Activated CD4-positive, alpha-beta T cell treated with anti-CD3 and anti-CD28 coated beads for 1 hour (primary cell): ENCODE measurements around the gene PARP8.
"Not testable (repeated sequence)": the region's sequence is repeated elsewhere in the genome, so short reads cannot be mapped to it uniquely, and the experiment has no call there.

Experiments
- DNase-seq: peaks from one replicate; pipeline ENCODE4 v3.0.0-alpha.2; 2020

PARP8 gene

DNA sequence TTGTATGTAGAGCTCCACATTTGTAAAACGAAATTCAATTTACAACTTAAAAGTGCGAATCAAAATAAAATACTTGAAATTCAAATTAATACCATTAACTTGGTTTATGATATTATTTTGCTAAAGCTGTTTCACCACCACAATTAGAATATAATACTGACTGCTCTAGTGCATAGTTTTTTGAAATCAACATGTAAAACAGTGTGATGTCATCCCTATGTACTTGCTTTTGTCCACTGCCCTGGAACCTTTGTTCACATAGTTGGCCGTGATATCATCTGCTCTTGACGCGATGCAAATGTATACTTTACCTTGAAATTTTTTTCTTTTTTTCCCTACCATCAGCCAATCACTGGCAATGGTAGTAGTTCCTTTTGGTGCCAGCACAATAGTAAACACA is 125.4 kb downstream of the PARP8 start:
- no peak for DNase-seq

DNA sequence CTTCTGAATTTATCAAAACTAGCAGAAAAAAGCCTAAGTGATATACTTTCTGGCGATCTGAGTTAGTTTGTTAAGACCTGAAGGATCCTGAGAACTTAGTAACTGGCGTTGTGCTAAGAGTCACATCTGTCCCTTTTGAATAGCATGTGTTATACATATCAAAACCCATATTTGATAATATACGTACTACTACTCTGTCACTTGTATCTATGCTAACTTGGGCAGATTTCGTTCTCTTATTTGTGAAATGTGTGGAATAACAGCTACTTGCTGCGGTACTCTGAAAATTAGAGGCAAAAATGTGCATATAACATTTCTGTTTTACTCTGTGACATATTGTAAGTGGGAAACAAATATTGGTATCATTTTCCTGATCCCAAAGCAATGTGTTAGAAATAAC is 126.4 kb downstream of the PARP8 start:
- DNase-seq: no peak

DNA sequence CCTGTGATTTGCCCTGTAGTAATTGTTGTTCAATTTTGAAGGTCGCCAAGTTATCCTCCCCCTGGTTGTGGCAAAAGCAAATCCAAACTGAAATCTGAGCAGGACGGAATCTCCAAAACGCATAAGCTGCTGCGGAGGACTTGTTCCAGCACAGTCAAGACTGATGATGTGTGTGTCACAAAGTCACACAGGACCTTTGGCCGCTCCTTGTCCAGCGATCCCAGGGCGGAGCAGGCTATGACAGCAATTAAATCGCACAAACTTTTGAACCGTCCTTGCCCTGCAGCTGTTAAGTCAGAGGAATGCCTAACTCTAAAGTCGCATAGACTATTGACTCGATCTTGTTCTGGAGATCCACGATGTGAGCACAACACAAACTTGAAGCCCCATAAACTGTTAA is 128.4 kb downstream of the PARP8 start:
- DNase-seq: no peak

DNA sequence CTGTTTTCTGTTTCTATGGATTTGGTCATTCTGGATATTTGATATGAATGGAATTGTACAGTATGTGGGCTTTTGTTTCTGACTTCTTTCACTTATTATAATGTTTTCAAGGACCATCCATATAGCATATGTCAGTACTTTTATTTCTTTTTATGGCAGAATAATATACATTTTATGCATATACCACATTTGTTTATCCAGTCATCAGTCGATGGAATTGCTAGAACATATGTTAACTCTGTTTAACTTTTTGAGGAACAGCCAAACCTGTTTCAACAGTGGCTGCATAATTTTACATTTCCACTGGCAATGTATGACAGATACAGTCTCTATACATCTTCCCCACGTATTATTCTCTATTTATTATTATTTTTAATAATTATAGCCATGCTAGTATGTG is 131.6 kb downstream of the PARP8 start:
- DNase-seq: no peak

DNA sequence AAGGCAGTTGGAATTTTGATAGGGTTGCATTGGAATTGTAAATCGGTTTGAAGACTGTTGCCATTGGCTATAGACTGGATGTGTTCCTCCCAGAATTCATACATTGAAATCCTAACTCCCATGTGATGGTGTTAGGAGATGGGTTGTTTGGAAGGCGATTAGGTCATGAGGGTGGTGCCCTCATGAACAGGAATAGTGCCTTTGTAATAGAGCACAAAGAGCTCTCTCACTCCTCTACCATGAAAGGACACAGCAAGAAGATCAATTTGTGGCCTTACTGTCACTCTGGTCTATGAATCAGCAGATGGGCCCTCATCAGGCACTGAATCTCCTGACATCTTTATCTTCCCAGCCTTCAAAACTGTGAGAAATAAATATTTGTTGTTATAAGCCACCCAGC is 133.2 kb downstream of the PARP8 start:
- no peak for DNase-seq

DNA sequence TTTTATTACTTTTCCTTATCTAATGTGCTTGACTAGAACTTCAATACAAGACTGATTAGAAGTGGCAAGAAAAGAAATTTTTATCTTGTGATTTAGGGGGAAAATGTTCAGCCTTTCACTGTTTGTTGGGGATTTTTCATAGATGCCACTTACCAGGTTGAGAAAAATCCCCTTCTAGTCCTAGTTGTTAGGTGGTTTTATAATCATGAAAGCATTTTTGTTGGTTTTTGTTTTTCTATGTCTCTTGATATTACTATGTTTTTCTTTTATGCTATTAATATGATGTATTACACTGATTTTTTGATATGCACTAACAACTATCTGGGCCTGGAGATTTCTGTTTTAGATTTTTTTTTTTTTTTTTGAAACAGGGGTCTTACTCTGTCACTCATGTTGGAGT is 134.0 kb downstream of the PARP8 start:
- DNase-seq: no peak

DNA sequence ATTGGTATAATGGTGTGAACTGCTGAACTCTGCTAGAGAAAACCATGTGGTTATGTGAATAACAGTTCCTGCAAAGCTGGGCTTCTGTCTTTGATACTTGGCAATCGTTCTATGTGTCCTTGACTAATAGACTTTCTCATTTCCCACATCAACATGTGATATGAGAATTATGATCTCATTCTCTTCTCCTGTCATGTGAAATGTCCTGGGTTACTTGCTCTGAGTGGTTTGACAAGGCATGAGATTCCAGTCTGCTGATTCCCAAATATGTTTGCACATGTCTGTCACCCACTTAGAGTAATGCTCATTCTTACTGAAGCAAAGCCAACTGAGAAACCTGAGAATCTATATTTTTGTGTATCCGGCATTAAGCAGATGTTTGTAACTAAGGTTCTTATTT is 141.2 kb downstream of the PARP8 start:
- DNase-seq: no peak

DNA sequence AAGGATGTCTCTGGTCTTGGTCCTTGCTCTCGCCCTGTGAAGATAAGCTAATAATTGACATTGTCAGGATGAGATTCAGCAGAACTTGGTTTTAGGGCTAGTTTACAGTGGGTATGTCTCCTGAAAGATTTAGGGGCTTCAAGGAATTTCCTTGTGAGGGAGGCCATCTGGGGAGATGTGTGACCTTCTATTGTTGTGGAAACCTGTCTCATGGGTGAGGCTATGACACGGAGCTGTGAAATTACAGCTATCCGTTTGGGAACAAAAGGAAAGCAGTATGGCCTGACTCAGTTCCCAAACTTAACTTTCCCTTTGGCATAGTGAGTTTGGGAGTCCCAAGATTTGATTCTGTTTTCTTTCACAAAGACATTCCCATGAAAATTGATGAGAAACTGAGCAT is 142.0 kb downstream of the PARP8 start:
- no peak for DNase-seq

DNA sequence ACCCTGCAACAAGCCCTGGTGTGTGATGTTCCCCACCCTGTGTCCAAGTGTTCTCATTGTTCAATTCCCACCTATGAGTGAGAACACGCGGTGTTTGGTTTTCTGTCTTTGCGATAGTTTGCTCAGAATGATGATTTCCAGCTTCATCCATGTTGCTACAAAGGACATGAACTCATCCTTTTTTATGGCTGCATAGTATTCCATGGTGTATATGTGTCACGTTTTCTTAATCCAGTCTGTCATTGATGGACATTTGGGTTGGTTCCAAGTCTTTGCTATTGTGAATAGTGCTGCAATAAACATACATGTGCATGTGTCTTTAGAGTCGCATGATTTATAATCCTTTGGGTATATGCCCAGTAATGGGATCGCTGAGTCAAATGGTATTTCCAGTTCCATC is 145.3 kb downstream of the PARP8 start:
- not testable (repeated sequence) for DNase-seq

DNA sequence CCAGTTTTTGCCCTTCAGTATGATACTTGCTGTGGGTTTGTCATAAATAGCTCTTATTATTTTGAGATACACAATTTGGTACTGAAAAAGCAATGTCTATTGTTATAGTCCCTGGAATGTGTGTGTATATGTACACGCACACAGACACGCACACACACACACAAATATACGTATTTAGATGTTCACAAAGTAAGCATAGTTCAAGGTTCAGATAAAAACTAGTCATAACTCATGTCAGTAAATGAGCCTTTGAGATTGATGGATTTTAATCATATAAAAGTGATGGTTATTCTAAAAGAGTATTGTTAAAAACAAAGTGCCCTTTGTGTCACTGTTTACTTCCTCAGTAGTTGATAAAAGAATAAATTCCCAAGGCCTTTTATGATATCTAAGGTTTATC is 147.3 kb downstream of the PARP8 start:
- no peak for DNase-seq

DNA sequence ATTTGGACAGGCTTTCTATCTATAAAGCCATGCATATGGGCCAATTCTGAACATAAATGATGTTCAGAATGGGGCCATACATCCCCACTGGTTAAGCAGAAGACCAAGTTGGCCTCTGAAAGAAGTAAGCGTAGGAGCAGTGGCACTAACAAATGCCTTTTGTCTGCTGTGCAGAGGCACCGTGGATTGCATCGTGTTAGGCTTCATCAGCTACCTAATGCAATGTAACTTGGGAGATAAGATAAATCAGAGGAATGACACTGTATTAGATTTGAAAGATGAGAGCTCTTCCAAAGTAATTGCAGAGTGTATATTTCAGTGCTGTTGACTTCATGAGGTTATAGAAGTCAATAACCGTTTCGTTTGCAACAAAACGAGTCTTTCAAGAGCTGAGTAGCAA is 148.1 kb downstream of the PARP8 start:
- no peak for DNase-seq

DNA sequence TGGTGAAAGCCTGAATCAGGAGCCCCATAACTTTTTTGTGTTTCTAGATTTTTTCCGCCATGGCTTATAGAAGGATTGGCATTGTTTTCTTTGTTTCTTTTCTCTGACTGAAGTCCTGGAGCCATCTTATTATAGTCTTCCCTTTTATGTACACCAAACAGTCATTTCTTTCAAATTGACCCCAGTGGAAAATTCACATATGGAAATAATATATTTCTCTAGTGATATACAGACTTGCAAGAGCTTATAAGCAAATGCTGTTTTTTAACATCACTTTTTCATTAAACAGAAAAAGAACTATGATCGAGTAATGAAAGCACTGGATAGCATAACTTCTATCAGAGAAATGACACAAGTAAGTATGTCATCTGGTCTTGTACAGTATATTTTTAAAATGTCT is 155.6 kb downstream of the PARP8 start:
- DNase-seq: no peak

DNA sequence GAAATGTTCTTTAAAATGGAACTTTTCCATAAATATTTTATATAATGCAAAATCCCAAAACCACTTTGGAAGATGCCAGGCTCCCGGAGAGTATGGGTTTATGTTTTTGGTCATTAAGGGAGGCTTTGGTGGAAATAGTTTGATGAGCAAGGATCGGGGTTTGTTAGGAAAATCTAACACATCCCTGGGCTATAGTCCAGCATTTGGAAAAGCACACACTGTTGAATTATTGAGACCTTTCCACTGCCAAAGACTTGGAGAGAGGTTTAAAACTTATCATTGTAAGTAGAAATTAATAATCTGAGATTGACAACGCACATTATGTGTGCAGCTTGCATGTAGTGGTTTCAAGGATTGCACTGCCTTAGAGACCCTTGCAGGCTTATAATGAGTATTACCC is 156.3 kb downstream of the PARP8 start:
- no peak for DNase-seq

DNA sequence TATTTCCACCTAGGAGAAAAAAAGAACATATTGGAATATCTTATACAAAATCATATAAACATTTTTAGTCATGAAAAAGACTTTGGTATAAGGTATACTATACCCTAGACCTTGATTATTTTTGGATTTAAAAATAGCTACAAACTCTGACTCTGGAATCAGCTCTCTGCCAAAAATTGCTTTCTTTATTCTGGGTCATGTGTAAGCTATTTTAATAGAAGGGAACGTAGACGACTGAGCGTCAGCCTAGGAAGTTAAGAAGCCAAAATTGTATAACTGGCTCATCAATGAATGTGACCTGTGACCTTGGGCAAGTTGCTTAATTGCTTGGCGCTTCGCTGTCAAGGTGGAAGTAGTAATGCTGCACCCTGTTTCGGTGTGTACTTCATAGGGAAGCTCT is 157.1 kb downstream of the PARP8 start:
- DNase-seq: no peak

DNA sequence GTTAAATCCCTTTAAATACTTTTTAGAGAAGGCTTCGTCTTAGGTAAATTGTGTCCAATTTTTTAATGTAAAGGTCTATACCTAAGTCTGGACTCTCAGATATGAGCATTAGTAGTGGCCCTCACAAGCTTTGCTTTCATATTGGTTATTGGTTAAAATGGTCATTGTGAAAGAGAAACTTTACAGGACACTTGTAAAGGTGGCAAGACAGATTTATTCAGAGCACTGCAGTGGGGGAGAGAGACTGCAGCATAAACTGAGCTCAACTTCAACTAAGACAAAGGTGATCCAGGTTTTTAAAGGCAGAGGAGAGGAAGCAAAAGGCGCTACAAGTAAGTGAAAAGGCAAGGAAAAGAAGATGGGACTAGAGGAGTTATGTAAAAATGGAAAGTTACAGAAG is 157.7 kb downstream of the PARP8 start:
- DNase-seq: no peak

DNA sequence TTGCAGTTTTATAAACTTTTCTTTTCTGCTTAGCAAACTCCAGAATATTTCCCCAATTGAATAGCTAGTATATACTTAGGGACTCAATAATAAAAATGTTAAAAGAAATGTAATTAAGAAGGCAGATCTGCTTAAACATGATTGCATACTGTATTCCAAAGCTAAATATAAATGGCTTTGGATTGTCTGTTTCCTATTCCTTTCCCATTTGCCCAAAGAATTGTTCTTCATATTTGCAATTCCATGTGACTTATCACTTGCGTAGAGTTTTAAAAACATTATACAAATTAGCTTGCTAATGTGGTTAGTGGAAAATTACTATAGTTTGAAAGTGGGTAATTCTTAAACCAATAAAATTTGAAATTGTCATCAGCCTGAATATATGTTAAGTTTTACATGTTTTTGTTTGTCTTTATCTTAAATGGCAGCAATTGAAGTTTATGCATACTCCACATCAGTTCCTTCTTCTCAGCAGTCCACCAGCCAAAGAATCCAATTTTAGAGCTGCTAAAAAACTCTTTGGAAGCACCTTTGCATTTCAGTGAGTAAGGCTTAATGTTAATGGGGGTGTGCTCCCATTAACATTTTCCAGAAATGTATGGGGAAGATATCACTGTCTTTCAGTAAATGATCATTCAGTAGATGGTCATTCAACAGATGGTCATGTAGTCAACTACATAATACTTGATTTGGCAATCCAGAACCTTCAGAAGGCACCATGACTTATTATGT is 161.2 kb downstream of the PARP8 start:
- no peak for DNase-seq

DNA sequence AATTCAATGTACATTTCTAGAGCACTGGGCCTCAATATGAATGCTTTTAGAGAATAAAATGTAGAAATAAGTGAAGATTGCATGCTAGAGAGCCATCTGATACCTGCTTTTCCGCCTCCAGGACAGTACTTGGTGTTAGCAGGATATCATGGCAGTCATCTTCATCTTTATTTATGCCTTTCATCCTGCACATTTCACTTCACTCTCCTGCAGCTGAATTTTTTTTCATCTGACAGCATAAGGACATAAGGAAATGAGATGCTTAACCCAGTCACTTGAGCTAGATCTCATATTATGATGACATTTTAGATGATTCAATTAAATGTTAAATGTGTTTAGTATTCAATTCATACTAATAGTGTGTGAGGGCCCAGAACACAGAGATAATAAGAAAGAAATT is 162.6 kb downstream of the PARP8 start:
- DNase-seq: no peak

DNA sequence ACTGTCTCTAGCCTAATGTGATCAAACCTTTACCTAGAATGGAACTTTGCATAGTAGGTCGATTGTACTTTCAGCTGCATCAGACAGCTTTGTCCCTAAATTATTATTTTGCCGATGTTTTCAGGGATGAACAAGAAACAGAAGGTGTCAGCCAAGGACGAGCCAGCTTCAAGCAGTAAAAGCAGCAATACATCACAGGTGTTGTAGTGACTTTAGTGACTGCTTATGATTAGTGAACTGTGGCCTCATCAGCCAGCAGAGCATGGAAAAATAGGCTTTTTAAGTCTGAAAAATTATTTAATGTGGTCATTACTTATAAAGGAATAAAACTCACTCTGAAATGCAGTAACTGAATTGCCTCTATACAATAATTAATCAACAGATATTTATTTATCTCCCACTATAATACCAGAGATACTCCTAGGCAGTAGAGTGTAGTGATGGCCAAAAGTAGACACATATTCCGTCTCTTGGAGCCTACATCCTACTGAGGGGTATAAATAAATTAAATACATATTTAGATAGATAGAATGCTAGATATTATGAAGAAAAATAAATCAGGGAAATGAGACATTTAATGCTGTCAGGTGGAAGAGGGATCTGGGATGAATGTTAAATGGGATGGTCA is 166.3 kb downstream of the PARP8 start:
- no peak for DNase-seq

DNA sequence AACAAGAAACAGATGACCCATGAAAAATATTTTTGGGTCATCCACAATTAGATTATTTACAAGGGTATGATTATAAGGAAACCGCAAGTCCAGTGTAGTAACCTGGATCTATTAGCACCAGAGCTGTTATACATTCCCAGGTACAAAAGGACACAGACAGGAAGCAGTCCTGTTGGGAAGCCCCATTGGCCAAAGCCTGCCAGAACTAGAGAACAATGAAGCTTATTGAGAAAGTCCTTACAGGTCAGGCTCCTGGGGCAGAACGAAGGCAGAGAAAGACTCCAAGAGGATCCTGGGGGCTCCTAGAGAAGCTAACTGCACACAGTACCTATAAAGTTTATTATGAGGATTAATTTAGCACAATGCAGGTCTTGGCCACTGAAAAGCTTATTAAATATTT is 169.9 kb downstream of the PARP8 start:
- no peak for DNase-seq

DNA sequence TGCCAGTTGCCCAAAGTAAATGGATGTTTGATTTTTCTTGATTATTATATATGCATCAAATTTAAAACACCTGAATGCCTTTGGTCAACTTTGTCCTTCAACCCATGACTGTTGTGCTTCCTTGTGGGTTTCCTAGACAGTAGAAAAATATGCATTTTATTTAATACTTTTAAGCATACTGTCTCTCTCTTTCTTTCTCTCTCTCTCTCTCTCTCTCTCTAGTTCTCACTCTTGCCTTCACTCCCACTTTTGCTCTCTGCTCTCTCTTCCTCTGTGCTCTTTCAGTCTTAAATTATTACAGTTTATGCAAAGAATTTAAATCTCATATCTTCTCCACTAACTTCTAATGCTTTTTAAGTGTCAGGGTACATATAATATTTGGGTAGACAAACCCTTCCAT is 173.0 kb downstream of the PARP8 start:
- DNase-seq: no peak

DNA sequence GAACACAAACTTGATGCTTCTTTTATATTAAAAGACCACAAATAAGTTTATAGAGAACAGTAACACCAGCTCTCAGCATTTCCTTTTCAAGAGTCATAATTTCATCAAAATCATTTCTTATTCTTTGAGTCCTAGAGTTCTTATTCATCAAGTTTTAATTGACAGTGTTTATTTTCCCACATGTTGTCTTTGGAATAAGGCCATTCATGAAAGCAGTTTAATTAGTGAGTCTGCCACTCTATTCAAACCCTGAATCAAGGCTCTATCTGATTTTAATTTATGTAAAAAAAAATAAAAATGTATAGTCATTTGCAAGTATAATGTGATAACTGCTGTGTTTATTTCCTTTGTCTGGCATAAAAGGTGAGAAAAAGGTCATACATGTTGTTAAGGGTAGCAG is 176.7 kb downstream of the PARP8 start:
- no peak for DNase-seq

DNA sequence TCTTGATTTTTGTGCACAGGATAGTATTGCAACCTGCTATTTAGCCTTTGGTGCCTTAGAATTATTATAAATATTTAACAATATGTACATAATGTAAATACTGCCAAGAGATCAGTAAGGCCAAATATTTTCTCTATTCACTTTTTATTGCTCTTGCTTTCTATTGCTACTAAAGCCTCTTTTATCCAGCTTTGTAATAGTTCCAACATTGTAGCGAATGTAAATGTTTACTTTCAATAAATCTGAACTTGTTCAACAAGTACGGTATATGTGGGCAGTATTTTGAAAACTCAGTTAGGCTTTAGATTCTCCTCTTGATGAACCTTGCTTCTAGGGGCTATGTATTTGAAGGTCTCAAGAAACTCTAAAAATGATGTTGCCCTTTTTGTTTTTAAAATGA is 179.8 kb downstream of the PARP8 start:
- DNase-seq: no peak

DNA sequence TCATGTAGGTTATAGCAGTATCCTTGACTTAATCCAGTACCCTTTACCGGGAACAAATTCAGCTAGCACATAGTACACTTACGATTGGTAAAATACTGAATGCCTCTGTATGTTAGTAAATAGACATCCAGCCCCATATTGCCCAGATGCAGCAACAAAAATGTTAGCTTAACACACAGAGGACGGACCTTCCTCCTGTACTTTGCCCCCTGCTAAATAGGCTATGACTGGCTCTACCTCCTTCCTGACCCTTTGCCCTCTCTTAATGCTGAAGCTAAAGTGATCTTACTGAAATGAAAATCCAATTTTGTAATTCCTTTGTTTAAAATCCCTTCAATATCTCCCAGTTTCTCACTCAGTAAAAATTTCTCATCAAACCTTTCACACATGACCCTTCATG is 183.1 kb downstream of the PARP8 start:
- no peak for DNase-seq

DNA sequence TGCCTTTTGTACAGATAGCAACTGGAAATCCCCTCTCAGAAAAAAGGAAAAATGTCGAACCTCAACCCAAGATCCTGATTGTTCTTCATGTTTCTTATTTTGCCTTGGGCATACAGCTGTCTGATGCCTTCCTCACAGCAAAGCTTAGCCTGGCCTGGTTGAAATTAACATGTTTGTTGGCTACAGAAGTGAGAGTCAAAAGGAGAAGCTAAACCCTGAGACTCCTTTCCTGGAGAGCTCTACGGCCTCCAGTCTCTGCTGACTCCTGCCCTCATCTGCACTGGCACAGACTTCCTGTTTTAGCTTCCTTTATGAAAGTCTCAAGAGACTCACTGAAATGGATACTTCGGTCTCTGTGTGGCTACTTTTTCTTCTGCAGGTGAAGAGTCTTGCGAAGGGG is 186.7 kb downstream of the PARP8 start:
- DNase-seq: no peak

DNA sequence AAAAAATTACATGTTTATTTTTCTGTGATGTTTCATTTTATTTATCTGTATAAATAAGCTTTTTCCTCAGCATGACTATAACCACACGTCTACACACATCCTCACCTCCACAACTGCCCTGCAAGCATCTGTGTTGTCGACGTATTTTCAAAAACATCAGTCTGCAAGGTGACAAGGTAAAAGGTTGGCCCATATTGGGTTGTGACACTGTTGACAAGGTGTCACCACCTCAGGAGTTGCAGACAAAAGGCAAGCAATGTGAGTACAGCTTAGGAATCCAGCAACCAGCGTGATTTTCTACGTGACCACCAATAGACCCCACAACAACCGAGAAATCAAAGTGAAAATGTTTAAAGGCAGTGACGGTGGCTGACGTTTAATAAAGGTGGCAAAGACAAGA is 187.6 kb downstream of the PARP8 start:
- DNase-seq: no peak
